HepG2 (cell line): ENCODE data around the gene ACTL7B. TPM values are rescaled to one million over a fixed set of nuclear protein-coding genes. Genes with fewer than 3 reads are reported as not detected.

Experiments
- CEBPG ChIP-seq: IDR thresholded peaks from 2 replicates; pipeline ENCODE4 v1.6.1; 2016
- DMAP1 ChIP-seq: IDR thresholded peaks from 2 replicates; pipeline ENCODE4 v1.6.1; 2016
- KIAA2018 ChIP-seq: sonication (generic); formaldehyde crosslinking; IDR thresholded peaks from 2 replicates; pipeline ENCODE4 v1.5.0; 2020; ENCODE audit warnings: mild to moderate bottlenecking, missing genetic modification reagents, borderline replicate concordance
- TBX2 ChIP-seq: sonication (generic); formaldehyde crosslinking; IDR thresholded peaks from 2 replicates; pipeline ENCODE4 v1.5.0; 2020; ENCODE audit warnings: missing genetic modification reagents, mild to moderate bottlenecking, borderline replicate concordance
- polyA plus RNA-seq, 8 experiments: library from polyadenylated mRNA; depleted of rRNA in 3 of 8; stranded (reverse) in 7 of 8; unstranded in 1 of 8; fragments of >200 nt; fragmentation: Illumina TruSeq in 4 of 8; extraction: Trizol in 4 of 8; gene quantifications; 2 replicates each; pipeline versions ENCODE4 v1.2.1 to v1.2.3, GENCODE V29; 2011 to 2016; ENCODE audit warnings: low read depth in 4 of 8, missing spikeins in 1 of 8, mixed read lengths in 1 of 8; ENCODE audit not compliant: insufficient read depth in 1 of 8
- total RNA-seq, 5 experiments: library from RNA; depleted of rRNA; stranded (reverse); fragments of >200 nt; fragmentation: Illumina TruSeq; extraction: Trizol; gene quantifications; 2 replicates each; pipeline ENCODE4 v1.2.3, GENCODE V29; 2016; ENCODE audit warnings: low read depth in 1 of 5

Gene ACTL7B
- total and polyA plus RNA-seq, 2 of the 13 experiments (the other 11 are each of a cell fraction or from before 2014, with no cell fraction given): 0.07 to 0.11 TPM

GRCh38 chr9:108860354-108860753 is 4.6 kb upstream of the ACTL7B start (continued):
- TF ChIP-seq KIAA2018 (CRISPR knock-in tag) (no peak), TBX2 (CRISPR knock-in tag) (no peak), CEBPG (CRISPR knock-in tag) (peak; percentile 69), DMAP1 (CRISPR knock-in tag) (no peak)
- TF ChIP-seq, all 625 proteins: peak for 3
